Activated T-cell treated with anti-CD3 and anti-CD28 coated beads for 1 hour (primary cell): Measurements from ENCODE around the gene SIK3.

ENCODE experiments used
- DNase-seq: peaks from one replicate; pipeline ENCODE4 v3.0.0-alpha.2; 2020; ENCODE audit warnings: low read depth

The SIK3 gene

GRCh38 chr11:117009905-117010605 lies 88.2 kb downstream of the SIK3 start:
- DNase-seq = no peak

- DNase-seq = no peak
These were observed 92.5 kb downstream of the SIK3 start for GRCh38 chr11:117005758-117006157.

DNA sequence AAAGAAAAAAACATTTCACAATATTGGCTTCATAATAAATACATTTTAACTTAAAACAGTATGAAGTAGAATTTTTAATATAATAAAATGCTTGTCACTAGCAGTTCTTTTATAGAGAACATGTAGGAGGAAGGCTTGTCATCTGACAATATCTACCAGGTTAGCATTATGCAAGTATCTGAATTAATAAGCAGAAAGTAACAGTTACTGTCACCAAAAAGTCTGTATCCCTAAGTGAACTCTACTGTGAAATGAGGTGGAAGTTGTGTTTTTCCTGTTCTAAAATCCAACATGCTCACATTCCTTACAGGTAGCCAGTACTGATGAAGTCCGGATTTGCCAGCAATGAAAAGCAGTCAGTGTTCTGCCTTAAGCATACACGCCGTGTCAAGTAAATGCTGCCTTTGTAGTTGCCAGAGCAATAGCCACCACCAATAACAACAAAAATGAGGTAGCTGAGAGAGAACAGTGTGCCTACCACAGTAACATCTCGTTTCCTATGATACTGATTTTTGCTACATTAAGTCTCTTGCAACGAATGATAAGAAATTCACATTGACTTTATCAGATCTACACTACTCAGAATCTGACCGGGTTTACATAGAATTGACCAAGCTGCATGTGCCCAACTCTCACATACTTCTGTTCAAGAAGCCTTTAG lies 95.5 kb downstream of the SIK3 start:
- no peak for DNase-seq

GRCh38 chr11:117000014-117000737 lies 98.1 kb downstream of the SIK3 start:
- DNase-seq = no peak

DNA sequence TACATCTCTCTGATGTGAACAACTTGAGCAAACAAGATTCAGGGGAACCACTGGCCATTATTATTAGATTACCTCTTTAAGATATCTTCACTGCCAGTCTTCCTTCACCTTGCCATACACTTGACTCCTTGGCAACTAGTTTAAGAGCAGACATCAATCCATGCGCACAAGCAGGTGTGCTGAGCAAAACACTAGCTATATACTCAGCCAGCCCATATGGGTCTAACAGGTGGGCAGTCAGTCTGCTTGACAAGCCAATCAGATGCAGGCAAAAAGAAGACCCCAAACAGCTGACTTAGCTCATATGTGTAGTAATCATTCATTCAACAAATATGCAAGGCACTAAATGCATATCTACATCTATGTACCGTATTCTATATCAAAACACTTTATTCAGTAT lies 101.2 kb downstream of the SIK3 start:
- no peak for DNase-seq

- no peak for DNase-seq
These were observed 104.0 kb downstream of the SIK3 start for GRCh38 chr11:116994195-116994594.

- no peak for DNase-seq
These were observed 104.6 kb downstream of the SIK3 start for GRCh38 chr11:116993599-116993998.

DNA sequence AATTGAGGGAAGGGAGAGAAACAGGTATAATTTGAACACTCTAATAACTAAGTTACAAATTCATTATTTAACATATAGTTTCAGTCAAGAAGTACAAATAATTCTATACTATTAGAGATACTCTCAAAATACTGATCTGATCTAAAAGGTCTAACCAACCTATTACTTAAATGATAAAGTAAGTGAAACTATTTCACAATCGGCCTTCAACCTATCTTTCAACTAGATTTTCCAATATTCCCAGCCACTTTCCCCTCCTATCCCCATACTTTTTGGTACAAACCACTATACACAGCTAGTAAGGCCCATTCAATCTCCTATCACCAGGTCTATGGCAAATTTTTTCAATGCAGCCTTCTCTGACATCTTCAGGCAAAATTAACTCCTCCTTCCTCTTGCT lies 106.7 kb downstream of the SIK3 start:
- DNase-seq = no peak

DNA sequence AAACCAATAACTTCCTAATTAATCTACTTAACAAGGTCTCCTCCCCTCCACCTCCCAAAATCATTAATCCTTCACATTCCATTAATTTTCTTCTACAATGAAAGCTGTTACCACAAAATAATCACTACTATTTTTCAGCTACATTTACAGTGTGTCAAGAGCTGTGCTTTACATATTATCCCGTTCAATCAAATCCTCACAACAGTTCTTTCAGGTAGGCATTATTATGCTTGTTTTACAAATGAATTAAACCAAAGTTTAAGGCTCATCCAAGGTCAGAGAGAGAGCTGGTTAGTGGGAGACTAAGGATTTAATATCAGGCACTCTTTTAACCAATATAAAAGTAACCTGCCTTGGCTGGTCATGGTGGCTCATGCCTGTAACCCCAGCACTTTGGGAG lies 107.4 kb downstream of the SIK3 start:
- DNase-seq = no peak

GRCh38 chr11:116990061-116990473 lies 108.2 kb downstream of the SIK3 start:
- no peak for DNase-seq

- no peak for DNase-seq
These were observed 109.0 kb downstream of the SIK3 start for GRCh38 chr11:116989184-116989583.

DNA sequence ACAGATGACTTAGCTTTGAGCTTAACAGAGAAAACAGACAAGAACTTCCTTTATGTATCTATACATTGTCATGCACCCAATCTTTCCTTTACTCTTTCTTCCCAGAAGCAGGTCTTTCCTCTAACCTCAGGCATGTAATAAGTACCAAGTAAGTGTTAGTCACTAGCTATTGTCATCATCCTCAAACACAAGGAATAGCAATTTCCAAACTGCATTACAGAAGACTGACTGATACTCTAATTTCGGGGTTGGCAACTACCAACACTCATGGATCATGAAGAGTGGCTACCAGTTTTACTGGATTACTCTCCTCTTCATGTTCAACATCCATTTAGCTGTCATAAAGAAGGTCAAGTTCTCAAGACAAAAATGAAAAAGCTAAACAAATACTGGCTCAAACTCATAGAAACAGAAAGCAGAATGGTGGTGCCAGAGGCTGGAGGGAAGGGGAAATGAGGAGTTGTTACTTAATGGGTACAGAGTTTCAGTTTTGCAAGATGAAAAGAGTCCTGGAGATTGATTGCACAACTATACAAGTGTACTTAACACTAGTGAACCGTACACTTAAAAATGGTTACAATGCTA lies 111.6 kb downstream of the SIK3 start:
- DNase-seq = no peak

- DNase-seq = no peak
These were observed 113.6 kb downstream of the SIK3 start for GRCh38 chr11:116984589-116984988.

- DNase-seq = no peak
These were observed 114.0 kb downstream of the SIK3 start for GRCh38 chr11:116984186-116984585.

DNA sequence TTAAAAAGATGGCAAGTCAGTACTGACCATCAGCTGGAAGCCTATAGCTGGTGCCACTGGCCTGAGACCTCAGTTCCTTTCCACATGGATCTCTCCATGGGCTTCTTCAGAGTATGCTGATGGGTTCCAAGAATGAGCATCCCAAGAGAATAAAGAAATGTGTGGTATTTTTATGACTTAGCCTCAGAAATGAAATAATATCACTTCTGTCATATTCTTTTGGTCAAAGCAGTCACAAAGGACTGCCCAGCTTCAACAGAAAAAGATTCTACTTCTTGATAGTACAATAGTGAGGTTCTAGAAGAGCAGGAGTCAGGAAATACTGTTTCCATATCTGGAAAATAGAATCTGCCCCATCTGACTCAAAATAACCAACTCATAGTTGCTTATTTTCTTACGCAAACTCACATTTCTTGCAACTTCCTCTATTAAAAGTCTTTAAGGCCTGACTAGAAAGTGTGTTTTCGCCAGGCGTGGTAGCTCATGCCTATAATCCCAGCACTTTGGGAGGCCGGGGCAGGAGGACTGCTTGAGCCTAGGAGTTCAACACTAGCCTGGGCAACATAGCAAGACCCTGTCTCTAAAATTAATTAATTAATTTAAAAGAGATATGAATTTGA lies 116.9 kb downstream of the SIK3 start:
- no peak for DNase-seq

- no peak for DNase-seq
These were observed 118.0 kb downstream of the SIK3 start for GRCh38 chr11:116980136-116980793.

DNA sequence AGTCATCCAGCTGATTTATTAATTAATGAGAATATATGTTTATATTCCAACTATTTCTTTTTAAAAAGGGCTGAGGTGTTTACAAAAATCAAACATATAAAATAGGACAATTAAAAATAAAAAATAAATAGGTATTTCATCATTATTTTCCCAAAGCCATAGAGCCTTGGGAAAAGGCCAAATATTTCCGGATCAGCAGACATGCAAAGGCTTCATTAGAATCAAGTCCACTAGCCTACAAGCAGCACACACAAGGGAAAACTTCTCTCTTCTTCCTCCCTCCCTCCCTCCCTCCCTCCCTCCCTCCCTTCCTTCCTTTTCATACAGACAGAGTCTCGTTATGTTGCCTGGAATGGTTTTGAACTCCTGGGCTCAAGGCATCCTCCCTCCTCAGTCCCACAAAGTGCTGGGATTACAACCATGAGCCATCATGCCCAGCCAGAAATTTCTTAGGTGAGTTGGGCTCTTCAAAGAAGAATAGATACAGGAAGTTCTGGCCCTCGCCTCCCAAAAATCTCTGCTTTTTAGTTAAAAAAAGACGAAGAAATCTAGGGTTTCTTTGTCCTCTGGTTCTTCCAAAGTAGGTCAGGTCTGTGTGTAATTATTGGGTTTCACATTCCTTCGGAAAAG lies 121.2 kb downstream of the SIK3 start:
- no peak for DNase-seq

DNA sequence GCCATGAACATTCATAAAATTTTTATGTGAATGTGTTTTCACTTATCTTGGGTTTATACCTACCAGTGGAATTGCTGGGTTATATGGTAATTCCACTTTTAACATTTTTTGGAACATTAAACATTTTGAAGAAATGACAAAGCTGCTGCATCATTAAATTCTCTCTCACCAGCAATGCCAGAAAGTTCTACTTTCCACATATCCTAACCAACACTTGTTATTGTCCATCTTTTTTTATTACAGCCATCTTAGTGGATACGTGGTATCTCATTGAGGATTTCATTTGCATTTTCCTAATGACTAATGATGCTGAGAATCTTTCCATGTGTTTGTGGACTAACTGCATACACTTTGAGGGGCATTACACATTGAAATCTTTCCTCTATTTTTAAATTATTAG lies 122.6 kb downstream of the SIK3 start:
- DNase-seq = no peak

DNA sequence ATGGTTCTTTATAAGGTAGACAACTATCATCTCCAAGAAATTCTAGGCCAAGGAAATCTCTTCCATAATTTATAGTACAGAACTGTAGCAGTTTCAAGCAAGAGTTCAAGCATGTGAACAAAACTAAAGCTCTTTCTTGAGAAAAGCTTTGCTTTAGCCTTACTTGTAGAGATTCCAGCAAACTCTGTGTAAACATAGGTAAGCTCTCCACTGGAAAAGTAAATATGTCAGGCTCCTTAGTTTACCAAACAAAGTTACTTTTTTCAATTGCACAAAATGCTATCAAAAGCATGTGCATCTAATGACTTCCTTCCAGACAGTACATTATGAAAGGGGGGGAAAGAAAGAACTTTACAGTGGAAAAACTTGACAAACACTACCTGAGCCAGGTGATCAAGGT lies 125.0 kb downstream of the SIK3 start:
- no peak for DNase-seq

GRCh38 chr11:116972691-116973090 lies 125.5 kb downstream of the SIK3 start:
- no peak for DNase-seq
